Measurements from ENCODE around the gene RGP1.

DNA sequence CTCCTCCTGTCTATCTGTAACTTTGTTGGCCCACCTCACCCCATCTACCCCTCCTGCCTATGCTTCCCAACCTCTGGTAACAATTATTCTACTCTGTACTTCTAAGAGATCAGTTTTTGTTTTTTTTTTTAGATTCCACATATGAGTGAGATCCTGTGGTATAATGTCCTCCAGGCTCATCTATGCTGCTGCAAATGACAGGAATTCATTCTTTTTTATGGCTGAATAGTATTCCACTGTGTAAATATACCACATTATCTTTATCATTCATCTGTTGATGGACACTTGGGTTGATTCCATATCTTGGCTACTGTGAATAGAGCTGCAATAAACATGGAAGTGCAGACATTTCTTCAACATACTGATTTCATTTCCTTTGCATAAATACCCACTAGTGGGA is 34.3 kb downstream of the RGP1 start:
- TF ChIP-seq, protein P1, sequence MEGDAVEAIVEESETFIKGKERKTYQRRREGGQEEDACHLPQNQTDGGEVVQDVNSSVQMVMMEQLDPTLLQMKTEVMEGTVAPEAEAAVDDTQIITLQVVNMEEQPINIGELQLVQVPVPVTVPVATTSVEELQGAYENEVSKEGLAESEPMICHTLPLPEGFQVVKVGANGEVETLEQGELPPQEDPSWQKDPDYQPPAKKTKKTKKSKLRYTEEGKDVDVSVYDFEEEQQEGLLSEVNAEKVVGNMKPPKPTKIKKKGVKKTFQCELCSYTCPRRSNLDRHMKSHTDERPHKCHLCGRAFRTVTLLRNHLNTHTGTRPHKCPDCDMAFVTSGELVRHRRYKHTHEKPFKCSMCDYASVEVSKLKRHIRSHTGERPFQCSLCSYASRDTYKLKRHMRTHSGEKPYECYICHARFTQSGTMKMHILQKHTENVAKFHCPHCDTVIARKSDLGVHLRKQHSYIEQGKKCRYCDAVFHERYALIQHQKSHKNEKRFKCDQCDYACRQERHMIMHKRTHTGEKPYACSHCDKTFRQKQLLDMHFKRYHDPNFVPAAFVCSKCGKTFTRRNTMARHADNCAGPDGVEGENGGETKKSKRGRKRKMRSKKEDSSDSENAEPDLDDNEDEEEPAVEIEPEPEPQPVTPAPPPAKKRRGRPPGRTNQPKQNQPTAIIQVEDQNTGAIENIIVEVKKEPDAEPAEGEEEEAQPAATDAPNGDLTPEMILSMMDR (IDR thresholded peaks at IDR 0.05) = no peak
- TF ChIP-seq POLR2A (IDR thresholded peaks at IDR 0.05) (no peak), EP300 (IDR thresholded peaks at IDR 0.05) (no peak)
